Kidney epithelial cell (primary cell): ENCODE measurements around the gene KCNT2. TPM values are rescaled to one million over a fixed set of nuclear protein-coding genes. Genes with fewer than 3 reads are reported as not detected.

ENCODE experiments used
- DNase-seq: peaks from one replicate; pipeline ENCODE4 v3.0.0-alpha.2; 2010; ENCODE audit warnings: low read depth
- H3K27me3 ChIP-seq: 2 replicates; pipeline ENCODE4 v1.6.0; 2011; ENCODE audit warnings: low read length; ENCODE audit not compliant: control insufficient read depth, insufficient read depth
- H3K36me3 ChIP-seq: 2 replicates; pipeline ENCODE4 v1.5.1; 2011; ENCODE audit warnings: low read length; ENCODE audit not compliant: control insufficient read depth, insufficient read depth
- H3K4me3 ChIP-seq: 2 replicates; pipeline ENCODE4 v1.5.1; 2011; ENCODE audit warnings: low read depth, mild to moderate bottlenecking, control low read depth, low read length
- CTCF ChIP-seq: IDR thresholded peaks from 2 replicates; pipeline ENCODE4 v1.5.1; 2011; ENCODE audit warnings: mild to moderate bottlenecking, moderate library complexity, low read length, control low read depth, inconsistent platforms; ENCODE audit not compliant: insufficient read depth, poor library complexity, severe bottlenecking
- total RNA-seq: library from RNA; depleted of rRNA; stranded (reverse); fragments of >200 nt; gene quantifications from 2 replicates; pipeline ENCODE4 v1.2.3, GENCODE V29; 2015

The KCNT2 gene
- total RNA-seq, 1 donor from 2014 or later = 1.8 TPM

- no peak for TF ChIP-seq CTCF
- no peaks in the 10 kb centered on the region for H3K27me3 ChIP-seq
- H3K36me3 ChIP-seq = no peaks in the 10 kb centered on the region
- H3K4me3 ChIP-seq = no peak overlapping the region
- DNase-seq = no peak
Measured at GRCh38 chr1:196412326-196412725, 195.9 kb downstream of the KCNT2 start.

GRCh38 chr1:196410768-196411167 is 197.5 kb downstream of the KCNT2 start:
- no peak for DNase-seq
- no peaks in the 10 kb centered on the region for H3K36me3 ChIP-seq
- no peak for TF ChIP-seq CTCF
- H3K27me3 ChIP-seq = no peaks in the 10 kb centered on the region
- H3K4me3 ChIP-seq = no peak overlapping the region

- TF ChIP-seq CTCF = no peak
- Histone ChIP-seq H3K4me3 (no peak overlapping the region), H3K36me3 (no peaks in the 10 kb centered on the region), H3K27me3 (no peaks in the 10 kb centered on the region)
- no peak for DNase-seq
Measured at GRCh38 chr1:196409586-196409985, 198.7 kb downstream of the KCNT2 start.

- Histone ChIP-seq H3K27me3 (no peaks in the 10 kb centered on the region), H3K36me3 (no peaks in the 10 kb centered on the region), H3K4me3 (no peak overlapping the region)
- no peak for TF ChIP-seq CTCF
- no peak for DNase-seq
Measured at GRCh38 chr1:196407358-196408051, 200.7 kb downstream of the KCNT2 start.

- Histone ChIP-seq H3K4me3 (no peak overlapping the region), H3K27me3 (no peaks in the 10 kb centered on the region), H3K36me3 (no peaks in the 10 kb centered on the region)
- no peak for DNase-seq
- TF ChIP-seq CTCF = no peak
Measured at GRCh38 chr1:196405839-196406238, 202.4 kb downstream of the KCNT2 start.
